Neural progenitor cell (in vitro differentiated cells): ENCODE results near the gene ANGPTL2. TPM values are rescaled to one million over a fixed set of nuclear protein-coding genes. Genes with fewer than 3 reads are reported as not detected.

ENCODE experiments used
- DNase-seq: peaks from one replicate; pipeline ENCODE4 v3.0.0-alpha.2; 2016; ENCODE audit warnings: low spot score
- H2AFZ ChIP-seq: fragments of 200-600 bp; sonication (generic); replicated peaks from 2 replicates; pipeline ENCODE4 v1.6.1; 2016; ENCODE audit warnings: antibody characterized with exemption
- H3F3A ChIP-seq: fragments of 200-600 bp; sonication (generic); 2 replicates; pipeline ENCODE4 v1.6.1; 2016; ENCODE audit warnings: antibody characterized with exemption, low read depth
- H3K27ac ChIP-seq: fragments of 200-600 bp; sonication (generic); 2 replicates; pipeline ENCODE4 v1.5.1; 2016; ENCODE audit warnings: mild to moderate bottlenecking
- H3K27me3 ChIP-seq: fragments of 200-600 bp; sonication (generic); 2 replicates; pipeline ENCODE4 v1.6.1; 2016; ENCODE audit warnings: mild to moderate bottlenecking, moderate library complexity
- H3K36me3 ChIP-seq: fragments of 200-600 bp; sonication (generic); 2 replicates; pipeline ENCODE4 v1.5.1; 2016
- H3K4me1 ChIP-seq: fragments of 200-600 bp; sonication (generic); 2 replicates; pipeline ENCODE4 v1.6.1; 2016; ENCODE audit warnings: mixed run types
- H3K4me2 ChIP-seq: fragments of 200-600 bp; sonication (generic); 2 replicates; pipeline ENCODE4 v1.6.1; 2016
- H3K4me3 ChIP-seq: fragments of 200-600 bp; sonication (generic); 2 replicates; pipeline ENCODE4 v1.5.1; 2016
- H3K79me2 ChIP-seq: fragments of 200-600 bp; sonication (generic); 2 replicates; pipeline ENCODE4 v1.6.1; 2016; ENCODE audit warnings: low read depth
- H3K9ac ChIP-seq: fragments of 200-600 bp; sonication (generic); 2 replicates; pipeline ENCODE4 v1.6.1; 2016
- H3K9me3 ChIP-seq: fragments of 200-600 bp; sonication (generic); 2 replicates; pipeline ENCODE4 v1.5.1; 2016; ENCODE audit warnings: low read depth
- H4K20me1 ChIP-seq: fragments of 200-600 bp; sonication (generic); 2 replicates; pipeline ENCODE4 v1.6.1; 2016; ENCODE audit warnings: low read depth
- H3K27ac Mint-ChIP-seq: 3 replicates; pipeline ENCODE4 v1.8.0; 2021; ENCODE audit warnings: mixed read lengths
- H3K27me3 Mint-ChIP-seq: 2 replicates; pipeline ENCODE4 v1.8.0; 2022; ENCODE audit warnings: low read depth, mild to moderate bottlenecking, inconsistent platforms, moderate library complexity, mixed read lengths; ENCODE audit not compliant: insufficient read depth
- H3K36me3 Mint-ChIP-seq: 3 replicates; pipeline ENCODE4 v1.8.0; 2021; ENCODE audit warnings: mixed read lengths
- H3K4me1 Mint-ChIP-seq: 3 replicates; pipeline ENCODE4 v1.8.0; 2021; ENCODE audit warnings: mixed read lengths
- H3K4me3 Mint-ChIP-seq: 3 replicates; pipeline ENCODE4 v1.8.0; 2021; ENCODE audit warnings: mild to moderate bottlenecking, moderate library complexity, mixed read lengths
- H3K9me3 Mint-ChIP-seq: 3 replicates; pipeline ENCODE4 v1.8.0; 2020; ENCODE audit warnings: mixed read lengths
- EZH2 ChIP-seq: fragments of 200-600 bp; sonication (generic); IDR thresholded peaks from 2 replicates; pipeline ENCODE4 v1.6.1; 2017; ENCODE audit warnings: antibody characterized with exemption, mild to moderate bottlenecking, moderate library complexity
- EZH2phosphoT487 ChIP-seq: fragments of 200-600 bp; sonication (generic); IDR thresholded peaks from 2 replicates; pipeline ENCODE4 v1.6.1; 2017; ENCODE audit warnings: antibody characterized with exemption
- total RNA-seq: library from RNA; depleted of rRNA; stranded (reverse); fragments of >200 nt; gene quantifications from 2 replicates; pipeline ENCODE4 v1.2.3, GENCODE V29; 2015; ENCODE audit warnings: low replicate concordance
- TF ChIP-seq, protein P1 (sequence below): fragments of 200-600 bp; sonication (generic); IDR thresholded peaks from 2 replicates; pipeline ENCODE4 v1.5.1; 2017; ENCODE audit warnings: antibody characterized with exemption, mild to moderate bottlenecking

Gene ANGPTL2
- total RNA-seq, 1 donor from 2014 or later, result 7.6 TPM

DNA sequence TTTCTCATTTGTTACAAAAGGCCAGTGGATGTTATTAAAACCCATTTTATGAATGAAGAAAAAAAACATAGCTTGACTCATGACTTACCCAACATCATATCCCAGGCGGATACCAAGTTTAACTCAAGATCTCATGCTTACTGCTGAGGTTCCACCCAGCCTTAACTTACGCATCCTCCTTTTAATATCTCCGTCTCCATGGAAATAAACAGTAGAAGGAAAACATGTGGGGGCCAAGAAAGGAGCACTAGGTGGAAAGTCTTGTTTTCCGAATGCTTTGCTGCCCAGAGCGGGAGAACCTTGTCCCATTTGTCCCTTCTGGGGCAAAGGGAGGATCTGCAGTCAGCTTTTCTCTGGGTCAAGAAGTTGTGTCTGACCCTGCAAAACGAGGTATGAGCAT is 44.1 kb downstream of the ANGPTL2 start:
- Mint-ChIP-seq H3K4me3 (no peak overlapping the region), H3K9me3 (no peaks in the 10 kb centered on the region), H3K36me3 (peaks cover 3% of the 10 kb centered on the region), H3K27ac (no peak overlapping the region), H3K4me1 (peaks cover 46% of the 10 kb centered on the region), H3K27me3 (peaks cover 2% of the 10 kb centered on the region)
- no peak overlapping the region for H3K9ac ChIP-seq
- peaks cover 6% of the 10 kb centered on the region for H3F3A ChIP-seq
- H3K4me2 ChIP-seq, result no peak overlapping the region
- no peaks in the 10 kb centered on the region for H3K9me3 ChIP-seq
- no peaks in the 10 kb centered on the region for H3K27me3 ChIP-seq
- no peak overlapping the region for H2AFZ ChIP-seq
- H3K79me2 ChIP-seq, result no peaks in the 10 kb centered on the region
- DNase-seq, result no peak
- H3K4me3 ChIP-seq, result no peak overlapping the region
- H4K20me1 ChIP-seq, result peaks cover 6% of the 10 kb centered on the region
- TF ChIP-seq EZH2 (no peak), EZH2phosphoT487 (no peak)
- TF ChIP-seq, protein P1, sequence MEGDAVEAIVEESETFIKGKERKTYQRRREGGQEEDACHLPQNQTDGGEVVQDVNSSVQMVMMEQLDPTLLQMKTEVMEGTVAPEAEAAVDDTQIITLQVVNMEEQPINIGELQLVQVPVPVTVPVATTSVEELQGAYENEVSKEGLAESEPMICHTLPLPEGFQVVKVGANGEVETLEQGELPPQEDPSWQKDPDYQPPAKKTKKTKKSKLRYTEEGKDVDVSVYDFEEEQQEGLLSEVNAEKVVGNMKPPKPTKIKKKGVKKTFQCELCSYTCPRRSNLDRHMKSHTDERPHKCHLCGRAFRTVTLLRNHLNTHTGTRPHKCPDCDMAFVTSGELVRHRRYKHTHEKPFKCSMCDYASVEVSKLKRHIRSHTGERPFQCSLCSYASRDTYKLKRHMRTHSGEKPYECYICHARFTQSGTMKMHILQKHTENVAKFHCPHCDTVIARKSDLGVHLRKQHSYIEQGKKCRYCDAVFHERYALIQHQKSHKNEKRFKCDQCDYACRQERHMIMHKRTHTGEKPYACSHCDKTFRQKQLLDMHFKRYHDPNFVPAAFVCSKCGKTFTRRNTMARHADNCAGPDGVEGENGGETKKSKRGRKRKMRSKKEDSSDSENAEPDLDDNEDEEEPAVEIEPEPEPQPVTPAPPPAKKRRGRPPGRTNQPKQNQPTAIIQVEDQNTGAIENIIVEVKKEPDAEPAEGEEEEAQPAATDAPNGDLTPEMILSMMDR, result no peak
- no peaks in the 10 kb centered on the region for H3K36me3 ChIP-seq
- no peak overlapping the region for H3K27ac ChIP-seq
- H3K4me1 ChIP-seq, result peaks cover 31% of the 10 kb centered on the region

DNA sequence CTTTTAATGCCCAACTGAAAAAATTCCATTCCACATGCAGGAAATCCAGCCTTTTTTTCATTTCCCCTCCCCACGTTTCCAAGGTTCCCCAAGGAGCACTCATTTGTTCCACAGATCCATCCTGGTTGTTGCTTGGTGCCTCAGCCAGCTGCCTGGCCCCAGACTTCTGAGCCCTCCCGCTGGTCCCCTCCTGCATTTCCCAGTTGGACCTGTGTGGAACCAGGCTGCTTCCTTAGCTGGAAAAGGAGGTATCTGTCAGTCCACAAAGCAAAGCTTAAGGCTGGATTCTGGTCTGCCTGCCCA is 44.8 kb downstream of the ANGPTL2 start:
- Histone ChIP-seq H3K9me3 (no peaks in the 10 kb centered on the region), H3F3A (peaks cover 6% of the 10 kb centered on the region), H3K4me1 (peaks cover 31% of the 10 kb centered on the region), H3K4me2 (no peak overlapping the region), H4K20me1 (peaks cover 6% of the 10 kb centered on the region), H3K36me3 (no peaks in the 10 kb centered on the region), H3K9ac (no peak overlapping the region), H3K4me3 (no peak overlapping the region), H3K27me3 (no peaks in the 10 kb centered on the region), H3K79me2 (no peaks in the 10 kb centered on the region), H2AFZ (no peak overlapping the region), H3K27ac (no peak overlapping the region)
- Mint-ChIP-seq H3K36me3 (peaks cover 3% of the 10 kb centered on the region), H3K27ac (no peak overlapping the region), H3K27me3 (peaks cover 2% of the 10 kb centered on the region), H3K4me3 (no peak overlapping the region), H3K9me3 (no peaks in the 10 kb centered on the region), H3K4me1 (peaks cover 46% of the 10 kb centered on the region)
- TF ChIP-seq, protein P1, result no peak
- TF ChIP-seq EZH2phosphoT487 (no peak), EZH2 (no peak)
- no peak for DNase-seq

DNA sequence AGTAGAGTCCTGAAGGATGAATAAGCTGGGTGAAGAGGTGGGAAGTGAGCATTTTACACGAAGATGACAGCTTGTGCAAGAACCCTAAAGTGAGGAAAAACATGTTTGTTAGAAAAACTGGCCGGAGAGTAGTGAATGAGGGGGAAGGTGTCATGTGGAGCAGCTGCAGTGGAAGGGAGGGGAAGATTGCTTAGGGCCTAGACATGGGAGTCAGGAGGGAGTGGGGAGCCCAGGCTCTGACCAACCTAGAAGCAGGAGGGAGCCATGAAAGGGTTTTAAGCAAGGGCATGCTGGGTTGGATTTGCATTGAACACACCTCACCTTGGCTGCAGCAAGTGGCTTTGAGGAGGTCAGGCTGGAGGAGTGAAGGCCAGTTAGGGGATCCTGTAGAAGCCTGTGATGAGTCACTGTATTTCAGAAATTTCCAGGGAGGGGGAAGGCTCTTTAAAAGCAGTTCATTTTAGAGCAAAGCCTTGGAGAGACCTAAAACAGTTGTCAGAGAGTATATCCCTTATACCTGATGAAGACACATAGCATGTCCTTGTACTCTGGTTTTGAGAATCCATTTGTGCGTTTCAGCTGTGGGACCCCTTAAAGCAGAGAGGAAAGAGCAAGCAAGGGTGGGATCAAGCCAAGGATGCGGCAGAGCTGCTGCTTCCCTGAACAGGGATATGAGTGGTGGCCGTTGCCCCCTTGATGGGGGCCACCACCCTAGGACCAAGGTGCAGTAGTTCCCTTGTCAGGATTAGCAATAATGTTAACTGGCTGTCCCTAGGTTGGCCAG is 45.4 kb downstream of the ANGPTL2 start:
- no peaks in the 10 kb centered on the region for H3K27me3 Mint-ChIP-seq
- Histone ChIP-seq H3K27me3 (no peaks in the 10 kb centered on the region), H2AFZ (no peak overlapping the region), H4K20me1 (peaks cover 6% of the 10 kb centered on the region), H3K9ac (no peak overlapping the region), H3K9me3 (no peaks in the 10 kb centered on the region), H3F3A (peaks cover 6% of the 10 kb centered on the region), H3K27ac (no peak overlapping the region), H3K79me2 (no peaks in the 10 kb centered on the region), H3K4me3 (no peak overlapping the region), H3K36me3 (no peaks in the 10 kb centered on the region), H3K4me2 (no peak overlapping the region), H3K4me1 (peaks cover 31% of the 10 kb centered on the region)
- DNase-seq, result no peak
- peak overlapping the region; percentile 38 for H3K27ac Mint-ChIP-seq
- no peak overlapping the region for H3K4me3 Mint-ChIP-seq
- no peak for TF ChIP-seq EZH2phosphoT487
- TF ChIP-seq, protein P1, result no peak
- TF ChIP-seq EZH2, result no peak
- H3K36me3 Mint-ChIP-seq, result peaks cover 3% of the 10 kb centered on the region
- peaks cover 46% of the 10 kb centered on the region for H3K4me1 Mint-ChIP-seq
- peaks cover 3% of the 10 kb centered on the region for H3K9me3 Mint-ChIP-seq
